Activated CD8-positive, alpha-beta memory T cell treated with anti-CD3 and anti-CD28 coated beads, Interleukin-2, amount 50 U/mL, for 48 hours (primary cell): ENCODE measurements around the gene DTD1.

Source experiments
- DNase-seq: peaks from one replicate; pipeline ENCODE4 v3.0.0-alpha.2; 2020

Gene DTD1

GRCh38 chr20:18808712-18809111, 220.9 kb downstream of the DTD1 start:
- no peak for DNase-seq

GRCh38 chr20:18811186-18811585, 223.3 kb downstream of the DTD1 start:
- no peak for DNase-seq

- DNase-seq: no peak
Observed at GRCh38 chr20:18811904-18812303, 224.1 kb downstream of the DTD1 start.

- no peak for DNase-seq
Observed at GRCh38 chr20:18813483-18813882, 225.6 kb downstream of the DTD1 start, which contains the start of gene SCP2D1. Gene SCP2D1 (plus strand): TSS chr20:18813783. CDS start chr20:18813816, 33 bp downstream.

GRCh38 chr20:18815194-18815942, 227.5 kb downstream of the DTD1 start:
- no peak for DNase-seq
